ENCODE measurements around the gene OR10V1. TPM values are rescaled to one million over a fixed set of nuclear protein-coding genes. Genes with fewer than 3 reads are reported as not detected.
A peak's percentile ranks its signal among the peaks of the same experiment; 100 is the strongest.

Gene OR10V1
- total RNA-seq, 1 donor from 2014 or later, result not detected

DNA sequence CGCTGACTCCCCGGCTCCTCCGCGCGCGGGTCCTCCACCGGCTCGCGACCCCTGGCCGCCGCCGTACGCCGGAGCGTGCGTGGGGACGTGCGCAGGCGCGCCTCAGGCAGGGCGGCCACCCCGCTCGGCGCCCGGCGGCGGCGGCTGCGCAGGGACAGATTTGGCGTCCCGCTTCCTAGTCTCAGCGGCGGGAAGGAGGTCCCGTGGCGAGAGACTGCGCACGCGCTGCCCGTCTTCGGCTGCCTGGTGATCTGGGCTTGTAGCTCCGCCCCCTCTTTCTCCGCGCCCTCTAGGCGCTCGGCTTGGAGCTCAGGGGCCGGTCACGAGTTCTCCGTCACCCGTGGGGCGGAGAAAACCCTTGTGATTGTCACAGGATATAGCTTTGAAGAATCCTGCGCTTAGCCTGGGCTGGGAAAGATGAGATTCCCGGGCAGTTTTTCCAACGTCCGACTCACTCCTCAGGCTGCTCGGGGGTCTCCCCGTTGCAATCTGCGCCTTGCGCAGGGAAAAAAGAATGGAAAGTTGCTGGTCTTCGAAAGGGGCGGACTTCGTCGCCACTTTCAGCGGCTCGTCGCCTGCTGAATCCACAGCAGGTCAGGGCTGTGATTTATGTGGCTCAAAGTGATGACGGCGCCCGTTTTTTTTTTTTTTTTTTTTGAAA lies 44.6 kb downstream of the OR10V1 start, which contains the start of gene PATL1:
Gene PATL1 (minus strand): TSS at position 88 of the 661 bp plus-strand sequence. CDS start 142 bp downstream, outside the sequence.
- DNase-seq (ENCODE audit: low spot score) (peak; percentile 100), ATAC-seq (peak; percentile 86)

DNA sequence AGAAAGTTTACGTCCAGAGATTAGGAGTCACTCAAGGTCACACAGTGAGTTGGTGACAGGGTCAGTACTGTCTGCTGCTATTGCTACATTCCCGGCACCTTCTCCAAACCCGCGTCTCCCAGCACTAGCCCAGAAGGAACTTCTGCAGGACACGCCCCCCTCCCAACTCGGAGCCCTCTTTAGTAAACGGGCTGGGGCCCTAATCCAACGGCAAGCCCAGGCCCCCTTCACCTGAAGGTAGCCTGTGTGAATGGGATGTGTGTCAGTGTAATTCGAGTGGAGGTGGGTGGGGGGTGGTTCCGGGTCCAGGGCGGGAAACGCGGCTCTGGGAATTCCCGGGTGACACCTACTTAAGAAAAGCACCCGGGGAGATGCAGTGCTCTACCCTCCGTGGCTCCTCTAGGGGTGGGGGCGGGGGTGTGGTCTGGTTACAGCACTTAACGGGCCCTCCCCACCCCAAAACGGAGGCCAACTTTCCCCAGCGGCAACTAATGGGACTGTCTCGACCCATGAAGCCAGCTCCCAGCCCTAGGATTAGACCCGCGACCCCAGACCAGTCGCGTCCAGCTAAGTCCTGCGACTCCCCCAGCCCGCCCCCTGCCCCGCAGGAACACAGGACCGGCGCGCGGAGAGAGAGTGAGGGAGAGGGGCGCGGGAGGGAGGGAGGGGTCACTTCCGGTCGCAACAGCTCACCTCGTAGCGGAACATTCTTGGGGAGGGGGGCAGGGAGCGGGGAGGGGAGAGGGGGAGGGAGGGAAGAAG lies 45.3 kb downstream of the OR10V1 start:
- peak; percentile 51 for ATAC-seq
- DNase-seq (ENCODE audit: low spot score), result peak; percentile 70

GRCh38 chr11:59667812-59668187 lies 45.8 kb downstream of the OR10V1 start:
- ATAC-seq, result peak; percentile 44
- no peak for DNase-seq (ENCODE audit: low spot score)

DNA sequence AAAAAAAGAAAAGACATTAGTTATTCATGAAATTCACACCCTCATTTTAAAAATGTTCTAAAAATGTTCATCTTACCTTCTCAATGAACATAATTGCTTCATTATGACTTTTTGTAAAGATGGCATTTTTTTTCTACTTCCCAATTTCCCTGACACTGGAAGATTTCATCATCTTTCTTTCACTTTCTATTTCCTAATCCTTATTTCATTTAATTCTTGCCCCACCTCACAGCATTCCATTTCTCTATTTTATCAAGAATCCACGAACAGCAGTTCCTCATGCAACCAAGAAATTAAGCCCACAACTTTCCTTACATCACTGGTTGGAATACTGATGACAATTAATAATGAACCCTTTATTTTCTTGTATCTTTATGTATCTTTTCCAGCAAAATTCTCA lies 46.7 kb downstream of the OR10V1 start:
- DNase-seq (ENCODE audit: low spot score) (no peak), ATAC-seq (no peak)

Other genes with a start within 250 kb of the OR10V1 start
- not detected for gene OR4D10, start 240.5 kb downstream of the OR10V1 start, total RNA-seq
- gene OR4D11, start 210.3 kb downstream of the OR10V1 start, total RNA-seq, result not detected
- not detected for gene OR4D9, start 202.3 kb downstream of the OR10V1 start, total RNA-seq
- gene OSBP, start 98.1 kb downstream of the OR10V1 start, total RNA-seq, result 57.7 TPM
- 16.7 TPM for gene PATL1, start 44.8 kb downstream of the OR10V1 start, total RNA-seq
- 3.8 TPM for gene STX3, start 41.5 kb upstream of the OR10V1 start, total RNA-seq
- gene MRPL16, start 96.9 kb upstream of the OR10V1 start, total RNA-seq, result 34.3 TPM
- not detected for gene CBLIF, start 131.7 kb upstream of the OR10V1 start, total RNA-seq
- 0.45 TPM for gene TCN1, start 152.6 kb upstream of the OR10V1 start, total RNA-seq
- not detected for gene OOSP3, start 164.9 kb upstream of the OR10V1 start, total RNA-seq
- gene OOSP1, start 224.6 kb upstream of the OR10V1 start, total RNA-seq, result not detected